ENCODE measurements around the gene PALM.
"Not testable (repeated sequence)": the region's sequence is repeated elsewhere in the genome, so short reads cannot be mapped to it uniquely, and the experiment has no call there.

PALM gene

GRCh38 chr19:662962-663681, 45.6 kb upstream of the PALM start, which contains the start of gene RNF126:
RNF126 (minus strand) TSS chr19:663214; CDS start chr19:663121, 93 bp downstream.
- peaks cover 0 to 62% (median 56%) of the 10 kb centered on the region in 4 donors for H3K4me1 ChIP-seq
- peak within 1 kb of the TSS; percentile 88 to 92 for H3K27ac ChIP-seq
- peak in 1 of 2 experiments; percentile 14 for TF ChIP-seq CTCF (IDR thresholded peaks at IDR 0.05)
- H3K4me3 ChIP-seq = peak within 1 kb of the TSS; percentile 79 to 88
- DNase-seq = peak; percentile 87 to 97
- intact Hi-C loops (cut with DNase I; ENCODE audit: low total_unique reads) = loop anchor here (5.0 kb wide), 1 partner anchor 249 kb away; the partner anchor contains the start of gene R3HDM4
- H3K27me3 ChIP-seq = no peaks in the 10 kb centered on the region
- H3K9me3 ChIP-seq = no peaks in the 10 kb centered on the region
- no peaks in the 10 kb centered on the region for H3K36me3 ChIP-seq

- peaks cover 0 to 56% (median 50%) of the 10 kb centered on the region in 4 donors for H3K4me1 ChIP-seq
- intact Hi-C loops (cut with DNase I; ENCODE audit: low total_unique reads) = loop anchor here (5.0 kb wide), 1 partner anchor 249 kb away; the partner anchor contains the start of gene R3HDM4
Measured at GRCh38 chr19:663682-664117, 45.0 kb upstream of the PALM start.

GRCh38 chr19:664913-665443, 43.8 kb upstream of the PALM start:
- Histone ChIP-seq H3K4me1 (peaks cover 0 to 43% (median 39%) of the 10 kb centered on the region in 4 donors), H3K27me3 (no peaks in the 10 kb centered on the region), H3K4me3 (peak overlapping the region; percentile 27 to 30), H3K9me3 (no peaks in the 10 kb centered on the region), H3K27ac (peak overlapping the region; percentile 27 to 51), H3K36me3 (no peaks in the 10 kb centered on the region)
- intact Hi-C loops (cut with DNase I; ENCODE audit: low total_unique reads) = loop anchor here (1.0 to 5.0 kb wide), 2 partner anchors 68 to 247 kb away; partner anchors contain the start of gene R3HDM4
- peak; percentile 96 to 98 for TF ChIP-seq CTCF (IDR thresholded peaks at IDR 0.05)
- DNase-seq = peak; percentile 63 to 86

More at GRCh38 chr19:663682-664117, 45.0 kb upstream of the PALM start:
- no peaks in the 10 kb centered on the region for H3K36me3 ChIP-seq
- no peaks in the 10 kb centered on the region for H3K27me3 ChIP-seq
- DNase-seq = no peak
- peak overlapping the region; percentile 88 to 92 for H3K27ac ChIP-seq
- TF ChIP-seq CTCF (IDR thresholded peaks at IDR 0.05) = no peak
- H3K9me3 ChIP-seq = no peaks in the 10 kb centered on the region
- peak overlapping the region; percentile 79 to 88 for H3K4me3 ChIP-seq

GRCh38 chr19:666985-667573, 41.7 kb upstream of the PALM start:
- H3K4me1 ChIP-seq = peaks cover 0 to 22% (median 18%) of the 10 kb centered on the region in 4 donors
- H3K9me3 ChIP-seq; H3K4me3 ChIP-seq; intact Hi-C loops (cut with DNase I; ENCODE audit: low total_unique reads); DNase-seq; H3K36me3 ChIP-seq; H3K27ac ChIP-seq; H3K27me3 ChIP-seq: not testable (repeated sequence)

- H3K9me3 ChIP-seq; H3K27me3 ChIP-seq; H3K4me3 ChIP-seq; H3K36me3 ChIP-seq; intact Hi-C loops (cut with DNase I; ENCODE audit: low total_unique reads); DNase-seq; H3K27ac ChIP-seq: not testable (repeated sequence)
- H3K4me1 ChIP-seq = peaks cover 0 to 15% (median 11%) of the 10 kb centered on the region in 4 donors
Measured at GRCh38 chr19:668675-669434, 39.9 kb upstream of the PALM start.

GRCh38 chr19:670609-671075, 38.1 kb upstream of the PALM start:
- intact Hi-C loops (cut with DNase I; ENCODE audit: low total_unique reads) = no loop called here
- no peak overlapping the region for H3K4me3 ChIP-seq
- no peaks in the 10 kb centered on the region for H3K27me3 ChIP-seq
- H3K4me1 ChIP-seq = peaks cover 0 to 5% (median under 1%) of the 10 kb centered on the region in 4 donors
- no peaks in the 10 kb centered on the region for H3K36me3 ChIP-seq
- no peak for DNase-seq
- TF ChIP-seq CTCF (IDR thresholded peaks at IDR 0.05) = no peak
- H3K27ac ChIP-seq = no peak overlapping the region
- H3K9me3 ChIP-seq = no peaks in the 10 kb centered on the region
